Suprapubic skin (tissue), 4 donors: ENCODE results near the gene SLC33A1. TPM values are rescaled to one million over a fixed set of nuclear protein-coding genes. Genes with fewer than 3 reads are reported as not detected.

ENCODE experiments used
- DNase-seq, 2 donors: peaks; one replicate each; pipeline ENCODE4 v3.0.0-alpha.2; 2019; ENCODE audit warnings: low spot score in 2 of 2
- H3K27ac ChIP-seq: fragments of 200-600 bp; sonication (generic); one replicate; pipeline ENCODE4 v1.5.1; 2019
- H3K27me3 ChIP-seq: fragments of 200-600 bp; sonication (generic); one replicate; pipeline ENCODE4 v1.5.1; 2019
- H3K36me3 ChIP-seq: fragments of 200-600 bp; sonication (generic); one replicate; pipeline ENCODE4 v1.5.1; 2019
- H3K4me1 ChIP-seq: fragments of 200-600 bp; sonication (generic); one replicate; pipeline ENCODE4 v1.5.1; 2019
- H3K4me3 ChIP-seq: fragments of 200-600 bp; sonication (generic); one replicate; pipeline ENCODE4 v1.5.1; 2019; ENCODE audit warnings: mild to moderate bottlenecking
- H3K9me3 ChIP-seq: fragments of 200-600 bp; sonication (generic); one replicate; pipeline ENCODE4 v1.5.1; 2019
- CTCF ChIP-seq, 2 donors: fragments of 200-600 bp in 1 of 2; fragments of 450-650 bp in 1 of 2; sonication (generic) in 1 of 2; IDR thresholded peaks; one replicate each; pipeline ENCODE4 v1.5.1; 2016 to 2019; ENCODE audit warnings: antibody characterized with exemption in 2 of 2, mild to moderate bottlenecking in 1 of 2, moderate library complexity in 1 of 2
- EP300 ChIP-seq: sonication (generic); formaldehyde crosslinking; IDR thresholded peaks from one replicate; pipeline ENCODE4 v1.6.1; 2017; ENCODE audit warnings: antibody characterized with exemption
- POLR2A ChIP-seq, 2 donors: fragments of 450-650 bp; IDR thresholded peaks; one replicate each; pipeline ENCODE4 v1.6.1; 2017; ENCODE audit warnings: antibody characterized with exemption in 2 of 2, mild to moderate bottlenecking in 2 of 2, moderate library complexity in 2 of 2
- POLR2AphosphoS5 ChIP-seq, 3 donors: sonication (generic); formaldehyde crosslinking; IDR thresholded peaks; one replicate each; pipeline ENCODE4 v1.6.1; 2017; ENCODE audit warnings: antibody characterized with exemption in 3 of 3
- WGBS: methylation state at CpG from one replicate; pipeline ENCODE4 v1.1.5; 2018; 5-methylcytosine and 5-hydroxymethylcytosine counted together
- total RNA-seq, 4 donors: library from RNA; depleted of rRNA; stranded (reverse); fragments of >200 nt; gene quantifications; one replicate each; pipeline ENCODE4 v1.1.0, GENCODE V29; 2016

The SLC33A1 gene
- total RNA-seq, 4 donors from 2014 or later: 21.2 to 25.4 (median 22.9) TPM

DNA sequence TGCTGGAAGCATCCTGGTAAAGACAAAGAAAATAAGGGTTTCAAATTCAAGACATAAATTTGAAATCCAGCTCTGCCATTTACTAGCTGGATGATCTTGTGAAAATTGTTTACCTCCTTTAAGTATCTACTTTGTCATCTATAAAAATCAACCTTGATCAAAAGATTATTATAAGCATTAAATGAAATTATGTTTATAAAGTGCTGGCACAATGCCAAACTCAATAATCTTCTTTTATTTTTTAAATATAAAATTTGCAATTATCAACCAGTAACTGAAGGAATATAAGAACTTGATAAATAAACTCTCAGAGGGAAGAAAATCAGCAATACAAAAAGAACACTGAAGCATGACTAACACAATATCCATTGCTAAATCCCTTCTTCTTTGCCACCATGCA is 73.9 kb downstream of the SLC33A1 start:
- Histone ChIP-seq H3K36me3 (no peaks in the 10 kb centered on the region), H3K27ac (no peak overlapping the region), H3K27me3 (no peaks in the 10 kb centered on the region), H3K9me3 (no peaks in the 10 kb centered on the region), H3K4me1 (no peaks in the 10 kb centered on the region), H3K4me3 (no peak overlapping the region)
- TF ChIP-seq POLR2A (IDR thresholded peaks at IDR 0.05) (no peak), POLR2AphosphoS5 (IDR thresholded peaks at IDR 0.05) (no peak), CTCF (IDR thresholded peaks at IDR 0.05) (no peak), EP300 (no peak)
- DNase-seq: no peak

DNA sequence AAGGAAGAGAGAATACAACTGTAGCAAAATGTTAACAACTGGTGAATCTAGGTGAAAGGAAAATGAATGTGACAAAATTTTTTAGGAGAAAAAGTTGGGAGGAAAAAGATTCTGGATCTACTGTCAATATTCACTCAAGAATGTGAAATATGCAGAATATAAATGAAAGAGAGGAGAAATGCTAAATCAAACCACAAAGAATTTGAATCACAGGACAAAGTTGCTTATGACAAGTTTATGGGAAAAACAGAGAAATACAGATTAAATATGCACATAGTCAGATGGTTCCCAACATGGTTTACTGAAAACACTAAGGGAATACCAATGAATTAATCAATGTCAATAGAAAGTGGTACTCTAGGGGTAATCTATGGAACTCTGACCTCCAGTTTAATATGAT is 75.8 kb downstream of the SLC33A1 start:
- no peak overlapping the region for H3K4me3 ChIP-seq
- no peak for DNase-seq
- TF ChIP-seq EP300 (no peak), CTCF (IDR thresholded peaks at IDR 0.05) (no peak), POLR2AphosphoS5 (IDR thresholded peaks at IDR 0.05) (no peak)
- H3K9me3 ChIP-seq: no peaks in the 10 kb centered on the region
- peaks cover 7% of the 10 kb centered on the region for H3K36me3 ChIP-seq
- H3K27me3 ChIP-seq: no peaks in the 10 kb centered on the region
- no peaks in the 10 kb centered on the region for H3K4me1 ChIP-seq
- H3K27ac ChIP-seq: no peak overlapping the region

GRCh38 chr3:155772801-155773200 is 81.4 kb downstream of the SLC33A1 start:
- Histone ChIP-seq H3K27ac (no peak overlapping the region), H3K4me3 (no peak overlapping the region), H3K9me3 (no peaks in the 10 kb centered on the region), H3K27me3 (no peaks in the 10 kb centered on the region), H3K36me3 (peaks cover 11% of the 10 kb centered on the region), H3K4me1 (no peaks in the 10 kb centered on the region)
- TF ChIP-seq EP300 (no peak), POLR2A (IDR thresholded peaks at IDR 0.05) (no peak), CTCF (IDR thresholded peaks at IDR 0.05) (no peak), POLR2AphosphoS5 (IDR thresholded peaks at IDR 0.05) (no peak)
- WGBS: 100% methylated on average over 1 of the region's 1 CpG
- no peak for DNase-seq

DNA sequence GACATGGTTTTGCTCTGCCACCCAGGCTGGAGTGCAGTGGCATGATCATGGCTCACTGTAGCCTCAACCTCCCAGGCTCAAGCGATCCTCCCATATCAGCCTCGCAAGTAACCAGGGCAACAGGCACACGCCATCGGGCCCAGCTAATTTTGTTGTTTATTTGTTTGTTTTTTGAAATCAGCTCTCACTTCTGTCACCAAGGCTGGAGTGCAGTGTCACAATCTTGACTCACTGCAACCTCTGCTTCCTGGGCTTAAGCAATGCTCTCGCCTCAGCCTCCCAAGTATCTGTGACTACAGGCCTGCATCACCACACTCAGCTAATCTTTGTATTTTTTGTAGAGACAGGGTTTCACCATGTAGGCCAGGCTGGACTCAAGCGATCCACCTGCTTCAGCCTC is 83.1 kb downstream of the SLC33A1 start:
- H3K4me3 ChIP-seq: no peak overlapping the region
- H3K4me1 ChIP-seq: no peaks in the 10 kb centered on the region
- no peaks in the 10 kb centered on the region for H3K9me3 ChIP-seq
- H3K27me3 ChIP-seq: no peaks in the 10 kb centered on the region
- H3K36me3 ChIP-seq: peaks cover 11% of the 10 kb centered on the region
- no peak overlapping the region for H3K27ac ChIP-seq
- no peak for DNase-seq
- no peak for TF ChIP-seq CTCF (IDR thresholded peaks at IDR 0.05)
- no peak for TF ChIP-seq POLR2AphosphoS5 (IDR thresholded peaks at IDR 0.05)
- no peak for TF ChIP-seq POLR2A (IDR thresholded peaks at IDR 0.05)
- 99% methylated on average over 6 of the region's 6 CpGs for WGBS

Other genes with a start within 250 kb of the SLC33A1 start
- gene PLCH1, start 109.4 kb downstream of the SLC33A1 start, total RNA-seq: 1 to 10 TPM in 1 of 4 donors, under 1 TPM in 3; 0.68 to 1.2 (median 0.87) TPM
- gene C3orf33, start 48.1 kb downstream of the SLC33A1 start, total RNA-seq: 1 to 10 TPM; 1.8 to 3.7 (median 2.2) TPM
- gene GMPS, start 16.2 kb upstream of the SLC33A1 start, total RNA-seq: 10 to 100 TPM; 33.9 to 39.5 (median 39.3) TPM